Activated B cell treated with CpG ODN at 0.5 μM for 24 hours (primary cell): ENCODE results near the gene COMT. TPM values are rescaled to one million over a fixed set of nuclear protein-coding genes. Genes with fewer than 3 reads are reported as not detected.

Source experiments
- ATAC-seq: fragments of 200-7000 bp; cut with Tn5 transposase; one replicate; pipeline ENCODE4 v1.10.0; 2021; ENCODE audit warnings: low read depth, mild to moderate bottlenecking, moderate library complexity
- CTCF ChIA-PET: fragments of 350-600 bp; sonication (Branson Sonifier 250); formaldehyde crosslinking; loops from one replicate; lab custom pipeline; 2021; ENCODE audit warnings: antibody characterized with exemption; lab: Charles Lee
- POLR2A ChIA-PET: fragments of 350-600 bp; sonication (Branson Sonifier 250); formaldehyde crosslinking; loops from one replicate; lab custom pipeline; 2021; ENCODE audit warnings: antibody characterized with exemption; lab: Charles Lee
- DNase-seq: peaks from one replicate; pipeline ENCODE4 v3.0.0; 2022
- H3K27ac Mint-ChIP-seq: one replicate; pipeline ENCODE4 v1.8.0; 2020; ENCODE audit warnings: mixed read lengths
- H3K27me3 Mint-ChIP-seq: one replicate; pipeline ENCODE4 v1.8.0; 2021; ENCODE audit warnings: mixed read lengths
- H3K36me3 Mint-ChIP-seq: one replicate; pipeline ENCODE4 v1.8.0; 2021; ENCODE audit warnings: low read depth, mixed read lengths
- H3K4me1 Mint-ChIP-seq: one replicate; pipeline ENCODE4 v1.8.0; 2021; ENCODE audit warnings: mixed read lengths
- H3K4me3 Mint-ChIP-seq: one replicate; pipeline ENCODE4 v1.8.0; 2020; ENCODE audit warnings: mild to moderate bottlenecking, mixed read lengths
- H3K9me3 Mint-ChIP-seq: one replicate; pipeline ENCODE4 v1.8.0; 2020; ENCODE audit warnings: mixed read lengths
- CTCF ChIP-seq: fragments of 200-600 bp; IDR thresholded peaks from one replicate; pipeline ENCODE4 v1.8.0; 2022; ENCODE audit warnings: antibody characterized with exemption, mild to moderate bottlenecking
- intact Hi-C: fragments of 100-400 bp; cut with micrococcal nuclease; formaldehyde crosslinking; loops from one replicate; pipeline ENCODE4 v1.15.1; 2024
- total RNA-seq: library from RNA; stranded (reverse); gene quantifications from 2 replicates; pipeline ENCODE4 v1.2.3, GENCODE V29; 2022

The COMT gene
- total RNA-seq, 1 donor from 2014 or later = 40.6 TPM

- DNase-seq (no peak), ATAC-seq (no peak)
- CTCF ChIA-PET = interaction anchor here (1.2 kb wide), 1 partner anchor 187 kb away, joined by 3 read pairs; no protein-coding TSS in a partner anchor
- no peak for TF ChIP-seq CTCF
- Mint-ChIP-seq H3K36me3 (peaks cover 51% of the 10 kb centered on the region), H3K4me3 (no peak overlapping the region), H3K27me3 (no peaks in the 10 kb centered on the region), H3K4me1 (no peaks in the 10 kb centered on the region), H3K9me3 (peaks cover 7% of the 10 kb centered on the region), H3K27ac (no peak overlapping the region)
- intact Hi-C loops = no loop called here
- POLR2A ChIA-PET = interaction anchor here (0.6 kb wide), 1 partner anchor 961 kb away, joined by 4 read pairs; no protein-coding TSS in a partner anchor
Observed at GRCh38 chr22:19917389-19918138, 24.0 kb upstream of the COMT start.

- DNase-seq = no peak
- H3K27ac Mint-ChIP-seq = no peak overlapping the region
- no peaks in the 10 kb centered on the region for H3K4me1 Mint-ChIP-seq
- H3K27me3 Mint-ChIP-seq = no peaks in the 10 kb centered on the region
- ChIA-PET POLR2A (no interaction called here), CTCF (interaction anchor here (1.6 to 2.2 kb wide), 2 partner anchors 8 to 188 kb away, joined by 5 read pairs; no protein-coding TSS in a partner anchor)
- intact Hi-C loops = no loop called here
- no peak overlapping the region for H3K4me3 Mint-ChIP-seq
- H3K36me3 Mint-ChIP-seq = peaks cover 44% of the 10 kb centered on the region
- ATAC-seq = no peak
- TF ChIP-seq CTCF = no peak
- peaks cover 6% of the 10 kb centered on the region for H3K9me3 Mint-ChIP-seq
Observed at GRCh38 chr22:19918332-19919106, 23.1 kb upstream of the COMT start.

- H3K27ac Mint-ChIP-seq = no peak overlapping the region
- no peaks in the 10 kb centered on the region for H3K4me1 Mint-ChIP-seq
- no peak for TF ChIP-seq CTCF
- no peak overlapping the region for H3K4me3 Mint-ChIP-seq
- H3K36me3 Mint-ChIP-seq = peaks cover 33% of the 10 kb centered on the region
- ChIA-PET CTCF (interaction anchor here (1.6 to 2.2 kb wide), 2 partner anchors 9 to 190 kb away, joined by 5 read pairs; no protein-coding TSS in a partner anchor), POLR2A (no interaction called here)
- intact Hi-C loops = no loop called here
- no peaks in the 10 kb centered on the region for H3K9me3 Mint-ChIP-seq
- H3K27me3 Mint-ChIP-seq = no peaks in the 10 kb centered on the region
- no peak for ATAC-seq
- DNase-seq = no peak
Observed at GRCh38 chr22:19919701-19920363, 21.7 kb upstream of the COMT start.

GRCh38 chr22:19921544-19922081 lies 20.0 kb upstream of the COMT start:
- DNase-seq (no peak), ATAC-seq (no peak)
- no peak for TF ChIP-seq CTCF
- Mint-ChIP-seq H3K4me1 (no peaks in the 10 kb centered on the region), H3K27me3 (no peaks in the 10 kb centered on the region), H3K27ac (no peak overlapping the region), H3K4me3 (no peak overlapping the region), H3K36me3 (peaks cover 21% of the 10 kb centered on the region), H3K9me3 (no peaks in the 10 kb centered on the region)
- intact Hi-C loops = no loop called here
- ChIA-PET CTCF (no interaction called here), POLR2A (no interaction called here)
